Stimulated activated CD4-positive, alpha-beta T cell treated with anti-CD3 and anti-CD28 coated beads, Interleukin-12 subunit alpha, Interleukin-12 subunit beta, amount 100 ng/mL, for 48 hours (primary cell): ENCODE measurements around the gene RBM18.

Experiments used
- DNase-seq, 3 donors: peaks; one replicate each; pipeline ENCODE4 v3.0.0-alpha.2; 2020; ENCODE audit warnings: low read depth in 2 of 3, low spot score in 1 of 3

Gene RBM18, protein sequence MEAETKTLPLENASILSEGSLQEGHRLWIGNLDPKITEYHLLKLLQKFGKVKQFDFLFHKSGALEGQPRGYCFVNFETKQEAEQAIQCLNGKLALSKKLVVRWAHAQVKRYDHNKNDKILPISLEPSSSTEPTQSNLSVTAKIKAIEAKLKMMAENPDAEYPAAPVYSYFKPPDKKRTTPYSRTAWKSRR

DNA sequence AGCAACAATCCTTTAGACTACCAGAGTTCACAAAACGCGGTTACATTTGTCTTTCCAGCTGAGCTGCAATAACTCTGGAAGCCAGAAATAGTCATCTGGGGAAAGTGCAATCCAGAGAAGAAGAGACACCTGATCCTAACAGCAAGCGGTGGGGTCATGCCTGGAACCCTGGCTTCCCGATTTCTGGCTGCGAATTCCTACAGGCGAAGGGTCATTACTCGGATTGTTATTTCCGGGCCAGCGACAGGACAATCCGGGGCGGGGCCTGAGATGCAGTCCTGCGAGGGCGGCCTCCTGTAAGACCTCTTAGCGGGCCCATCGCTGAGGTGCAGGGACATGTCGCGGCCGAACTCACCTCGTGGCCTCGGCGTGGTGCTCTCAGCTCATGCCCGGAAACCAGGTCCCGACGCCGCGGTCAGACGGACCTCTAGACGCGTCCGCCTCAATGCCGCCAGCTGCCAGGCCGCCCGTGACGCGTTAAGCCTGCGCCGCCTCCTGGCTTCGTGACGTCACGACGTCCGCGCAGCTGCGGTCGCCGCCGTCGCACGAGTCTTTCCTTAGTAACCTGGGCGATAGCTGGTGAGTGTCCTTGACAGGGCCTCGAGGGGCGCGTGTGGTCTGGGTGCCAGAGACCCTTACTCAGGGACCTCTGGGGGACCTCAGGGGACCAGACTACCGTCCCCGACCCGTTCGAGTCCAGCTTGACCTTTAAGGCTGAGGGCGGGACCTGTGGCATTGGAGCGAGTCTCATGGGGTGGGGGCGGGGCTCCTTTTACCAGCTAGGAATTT lies at the start of gene RBM18, which contains the start of gene MRRF:
Gene RBM18 (minus strand): TSS at position 481 of the 789 bp plus-strand sequence. CDS start 3,348 bp downstream, outside the sequence.
Gene MRRF (plus strand): TSS at position 523 of the 789 bp plus-strand sequence. CDS start 6,010 bp downstream, outside the sequence.
- peak; percentile 85 to 86 (median 86) for DNase-seq

DNA sequence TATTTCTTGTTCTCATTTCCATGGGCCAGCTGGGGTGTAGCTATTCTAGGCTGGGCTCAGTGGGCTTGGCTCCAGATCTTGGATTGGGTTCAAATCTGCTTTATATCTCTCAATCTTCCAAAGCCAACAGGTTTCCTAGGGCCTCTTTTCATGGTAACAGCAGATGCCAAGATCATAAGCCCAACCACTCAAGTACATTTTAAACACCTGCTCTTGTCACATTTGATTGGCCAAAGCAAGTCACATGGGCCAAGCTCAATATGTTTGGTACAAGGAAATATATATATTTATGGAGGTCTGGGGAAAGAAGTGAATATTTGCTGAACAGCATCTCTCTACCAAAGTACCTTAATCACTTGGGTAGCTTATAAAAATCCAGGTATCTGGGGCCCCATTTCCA lies 49.5 kb upstream of the RBM18 start:
- no peak for DNase-seq

DNA sequence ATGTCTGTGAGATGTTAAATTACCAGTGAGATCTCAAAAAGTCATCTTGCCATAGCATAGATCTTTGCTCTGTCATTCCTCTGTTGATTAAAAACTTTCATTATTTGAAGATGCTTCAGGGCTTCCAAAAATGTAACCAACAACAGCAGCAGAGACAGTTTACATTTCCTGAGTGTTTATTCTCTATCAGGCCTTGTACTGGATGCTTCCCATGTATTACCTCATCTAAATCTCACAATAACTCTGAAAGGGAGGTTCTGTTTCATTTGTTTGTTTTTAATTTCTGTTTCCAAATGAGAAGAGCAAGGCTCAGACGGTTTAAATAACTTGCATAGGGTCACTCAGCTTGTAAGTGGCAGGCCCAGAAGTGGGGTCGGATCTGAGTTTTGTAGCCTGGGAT lies 45.2 kb upstream of the RBM18 start:
- DNase-seq, result no peak

DNA sequence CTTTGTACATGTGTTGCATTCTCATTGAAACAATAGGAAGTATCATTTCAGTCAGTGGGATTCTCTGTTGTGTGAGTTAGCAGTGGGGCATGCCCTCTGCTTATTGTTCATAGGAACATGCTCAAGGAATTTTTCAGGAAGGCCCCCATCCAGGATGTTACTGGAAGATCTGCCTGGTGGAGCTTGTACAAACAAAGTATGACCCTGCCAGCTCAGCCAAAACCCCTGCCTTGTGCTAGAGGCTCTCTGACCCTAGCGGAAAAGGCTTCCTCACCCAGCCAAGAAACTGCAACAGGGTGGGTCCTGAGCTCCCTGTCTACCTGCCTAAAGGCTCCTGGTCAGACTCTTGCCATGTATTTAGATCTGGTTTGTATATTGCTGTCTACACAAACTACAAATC lies 43.3 kb upstream of the RBM18 start:
- no peak for DNase-seq

DNA sequence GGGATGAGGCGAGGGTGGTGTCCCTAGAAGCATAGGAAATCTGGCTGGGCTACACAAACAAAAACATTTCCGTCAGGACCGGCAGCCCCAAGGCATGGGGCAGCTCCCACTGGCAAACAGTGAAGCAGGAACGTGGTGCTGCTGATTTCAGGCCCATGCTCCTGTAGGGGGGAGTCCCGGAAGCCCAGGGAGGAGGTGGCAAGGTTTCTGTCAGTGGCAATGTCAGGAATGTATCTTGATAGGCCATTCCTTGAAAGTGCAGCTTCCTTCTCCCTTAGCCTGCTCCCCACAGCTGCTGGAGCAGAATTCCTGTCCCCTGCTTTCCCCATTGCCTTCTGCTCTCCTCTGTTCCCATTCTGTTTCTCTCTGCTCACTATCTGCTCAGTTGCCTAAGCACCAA lies 42.4 kb upstream of the RBM18 start:
- no peak for DNase-seq

DNA sequence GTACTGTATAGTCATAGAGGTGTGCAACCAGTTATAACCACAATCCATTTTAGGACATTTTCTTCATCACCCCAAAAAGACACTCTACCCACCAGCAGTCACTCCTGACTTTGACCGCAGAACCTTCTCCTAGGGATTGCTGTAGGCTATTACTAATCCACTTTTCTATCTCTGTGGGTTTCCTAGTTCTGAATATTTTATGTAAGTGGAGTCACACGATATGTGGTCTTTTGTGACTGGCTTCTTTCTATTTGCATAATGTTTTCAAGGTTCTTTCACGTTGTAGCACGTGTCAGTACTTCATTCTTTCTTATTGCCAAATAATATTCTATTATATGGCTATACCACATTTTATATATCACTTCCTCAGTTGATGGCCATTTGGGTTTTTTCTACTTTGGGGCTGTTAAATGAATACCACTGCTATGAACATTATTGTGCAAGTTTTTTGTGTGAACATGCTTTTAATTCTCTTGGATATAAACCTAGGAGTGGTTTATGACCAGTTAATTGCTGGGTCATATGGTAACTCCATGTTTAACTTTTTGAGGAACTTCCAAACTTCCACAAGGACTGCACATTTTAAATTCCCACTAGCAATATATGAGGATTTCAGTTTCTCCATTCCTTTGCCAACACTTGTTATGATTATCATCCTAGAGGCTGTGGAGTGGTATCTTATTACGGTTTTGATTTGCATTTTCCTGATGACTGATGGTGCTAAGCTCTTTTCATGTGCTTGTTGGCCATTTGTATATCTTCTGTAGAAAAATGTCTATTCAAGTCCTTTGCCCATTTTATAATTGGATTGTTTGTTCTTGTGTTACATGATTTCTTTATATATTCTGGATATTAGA lies 37.8 kb upstream of the RBM18 start:
- no peak for DNase-seq

DNA sequence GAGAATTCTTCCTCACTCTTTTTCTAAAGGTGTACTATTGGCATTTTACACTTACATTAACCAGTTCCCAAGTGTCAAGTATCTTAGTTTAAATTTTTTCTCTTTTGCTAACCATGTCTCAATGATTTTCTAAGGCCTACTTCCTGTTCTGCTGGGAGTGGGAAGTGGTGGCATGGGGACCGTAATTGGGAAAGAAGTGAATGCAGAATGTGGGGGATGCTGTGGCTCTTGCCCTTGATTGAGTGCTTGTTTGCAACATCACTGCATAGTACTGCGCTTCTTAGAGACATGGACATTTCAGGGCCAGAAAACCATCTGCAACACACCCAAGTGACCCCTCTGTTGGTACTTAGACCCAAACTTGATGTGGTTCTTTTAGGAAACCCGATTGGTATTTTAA lies 32.9 kb upstream of the RBM18 start:
- DNase-seq, result no peak

DNA sequence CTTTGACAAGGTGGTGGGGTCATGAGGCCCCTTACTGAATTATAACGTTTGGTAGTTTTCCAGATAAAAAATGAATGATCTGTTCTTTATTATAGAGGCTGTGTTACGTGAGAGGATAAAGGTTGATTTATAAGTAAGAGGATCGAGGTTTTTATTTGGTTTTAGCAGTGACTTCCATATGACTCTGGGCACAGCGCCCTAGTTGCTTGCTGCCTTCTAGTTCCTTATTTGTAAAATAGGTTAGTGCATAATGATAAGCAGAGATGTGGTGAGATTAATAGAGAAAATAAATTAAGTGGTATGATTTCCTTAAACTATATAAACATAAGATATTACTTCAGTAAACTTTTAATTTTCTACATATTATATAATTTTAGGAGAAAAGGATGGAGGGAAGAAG lies 29.9 kb upstream of the RBM18 start:
- DNase-seq, result no peak

DNA sequence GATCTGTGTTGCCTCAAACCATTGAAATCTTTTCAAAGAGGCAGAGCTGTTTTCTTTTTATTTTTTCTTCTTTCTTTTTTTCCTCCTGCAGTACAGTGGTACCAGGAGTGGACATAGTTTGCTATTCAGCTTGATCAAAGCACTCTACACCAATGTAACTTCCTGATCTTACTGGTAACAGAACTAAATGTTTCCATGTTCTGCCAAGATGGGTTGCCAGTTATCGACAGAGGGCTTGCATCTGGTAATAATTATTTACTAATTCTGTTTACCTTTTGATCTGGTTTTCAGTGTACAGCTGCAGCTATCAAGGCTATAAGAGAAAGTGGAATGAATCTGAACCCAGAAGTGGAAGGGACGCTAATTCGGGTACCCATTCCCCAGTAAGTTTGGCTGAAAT lies 26.8 kb upstream of the RBM18 start:
- DNase-seq, result no peak

DNA sequence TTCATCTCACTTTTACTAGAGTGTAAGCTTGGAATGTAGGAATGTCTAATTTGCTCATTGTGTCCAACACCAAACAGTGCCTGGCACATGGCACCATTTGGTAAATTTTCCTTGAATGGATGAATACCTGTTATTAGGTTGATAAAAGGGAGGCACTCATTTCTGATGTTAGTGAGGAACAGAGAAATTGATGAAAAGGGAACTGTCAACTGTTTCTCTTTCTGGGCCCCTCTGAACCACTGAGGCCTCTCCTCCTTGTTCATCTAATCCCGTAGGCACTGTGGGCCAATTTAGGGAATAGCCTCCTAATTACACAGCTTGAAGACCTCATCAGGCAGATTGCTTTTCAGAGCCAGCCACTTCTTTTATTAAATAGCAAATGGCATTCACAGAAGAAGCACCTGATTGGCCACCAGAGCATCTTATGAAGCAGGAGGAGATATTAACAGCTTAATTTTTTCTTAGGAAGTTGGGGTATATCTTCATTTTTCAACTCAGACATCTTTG lies 22.6 kb upstream of the RBM18 start:
- DNase-seq, result no peak

DNA sequence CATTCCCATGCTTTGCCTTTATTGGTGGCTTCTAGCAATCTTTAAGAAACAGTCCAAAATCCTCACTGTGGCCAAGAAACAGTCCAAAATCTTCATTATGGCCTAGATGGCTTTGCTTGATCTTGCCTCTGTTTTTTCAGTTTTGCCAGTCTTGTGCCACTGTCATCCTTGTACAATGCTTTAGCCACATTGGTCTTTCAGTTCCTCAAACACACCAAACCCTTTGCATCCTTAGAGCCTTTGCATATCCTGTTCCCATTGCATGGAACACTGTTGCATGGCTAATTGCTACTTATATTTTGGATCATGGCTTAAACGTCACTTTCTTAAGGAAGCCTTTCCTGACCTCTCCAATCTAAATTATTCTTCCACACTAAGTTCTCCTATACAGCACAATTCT lies 22.1 kb upstream of the RBM18 start:
- no peak for DNase-seq

DNA sequence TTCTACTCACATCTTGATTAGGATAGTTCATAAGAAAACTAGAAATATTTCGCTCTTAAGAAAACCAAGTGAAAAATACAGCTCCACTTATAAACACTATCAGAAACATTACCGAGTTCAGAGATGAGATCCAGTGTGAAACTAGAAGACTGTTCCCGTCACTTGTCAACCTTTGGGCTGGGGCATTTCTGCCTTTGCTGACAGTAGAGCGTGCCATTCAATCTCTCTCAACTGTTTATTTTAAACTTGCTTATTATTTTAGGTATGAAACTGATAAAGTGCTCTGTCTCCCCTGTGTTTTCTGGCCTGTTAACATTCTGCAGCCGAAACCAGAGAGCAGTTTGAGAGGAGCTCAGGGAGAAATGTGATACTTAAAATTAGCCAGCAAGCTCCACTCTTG lies 16.7 kb upstream of the RBM18 start:
- no peak for DNase-seq

DNA sequence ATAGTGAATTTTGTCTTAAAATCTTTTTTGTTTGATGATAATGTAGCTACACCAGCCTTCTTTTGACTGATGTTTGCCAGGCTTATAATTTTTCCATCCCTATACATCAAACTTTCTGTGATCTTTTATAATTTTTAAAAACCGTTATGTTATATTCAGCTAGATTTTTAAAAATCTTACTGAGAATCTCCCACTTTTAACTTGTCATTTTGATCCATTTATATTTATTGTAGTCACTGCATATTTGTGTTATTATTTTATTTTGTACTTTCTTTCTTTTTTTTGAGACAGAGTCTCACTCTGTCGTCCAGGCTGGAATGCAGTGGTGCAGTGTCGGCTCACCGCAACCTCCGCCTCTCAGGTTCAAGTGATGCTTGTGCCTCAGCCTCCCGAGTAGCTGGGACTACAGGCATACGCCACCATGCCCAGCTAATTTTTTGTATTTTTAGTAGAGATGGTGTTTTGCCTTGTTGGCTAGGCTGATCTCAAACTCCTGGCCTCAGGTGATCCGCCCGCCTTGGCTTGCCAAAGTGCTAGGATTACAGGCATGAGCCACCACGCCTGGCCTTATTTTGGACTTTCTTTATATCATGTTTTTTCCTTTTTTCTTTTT lies 12.8 kb upstream of the RBM18 start:
- DNase-seq, result no peak

DNA sequence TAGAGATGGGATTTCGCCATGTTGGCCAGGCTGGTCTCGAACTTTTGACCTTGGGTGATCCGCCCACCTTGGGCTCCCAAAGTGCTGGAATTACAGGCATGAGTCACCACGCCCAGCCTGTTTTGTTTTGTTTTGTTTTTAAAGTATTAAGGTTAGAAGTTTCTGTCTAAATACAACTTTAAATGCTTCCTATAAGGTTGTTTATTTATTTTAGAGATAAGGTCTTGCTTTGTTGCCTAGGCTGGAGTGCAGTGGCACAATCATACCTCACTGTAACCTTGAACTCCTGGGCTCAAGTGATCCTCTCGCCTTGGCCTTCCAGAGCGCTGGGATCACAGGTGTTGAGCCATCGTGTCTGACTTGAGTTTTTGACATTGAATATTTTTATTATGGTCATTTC lies 11.5 kb upstream of the RBM18 start:
- no peak for DNase-seq

DNA sequence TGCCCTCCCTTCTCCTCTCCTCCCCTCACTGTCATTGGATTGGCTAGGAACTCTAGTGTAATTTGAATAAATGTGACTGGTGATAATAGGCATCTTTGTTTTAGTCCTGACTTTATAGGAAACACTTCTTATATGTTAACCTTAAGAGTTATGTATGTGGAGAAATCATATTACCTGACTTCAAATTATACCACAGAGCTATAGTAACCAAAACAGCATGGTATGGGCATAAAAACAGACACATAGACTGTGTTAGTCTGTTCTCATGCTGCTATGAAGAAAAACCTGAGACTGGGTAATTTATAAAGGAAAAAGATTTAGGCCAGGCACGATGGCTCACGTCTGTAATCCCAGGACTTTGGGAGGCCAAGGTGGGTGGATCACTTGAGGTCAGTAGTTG lies 9.4 kb upstream of the RBM18 start:
- DNase-seq, result no peak

DNA sequence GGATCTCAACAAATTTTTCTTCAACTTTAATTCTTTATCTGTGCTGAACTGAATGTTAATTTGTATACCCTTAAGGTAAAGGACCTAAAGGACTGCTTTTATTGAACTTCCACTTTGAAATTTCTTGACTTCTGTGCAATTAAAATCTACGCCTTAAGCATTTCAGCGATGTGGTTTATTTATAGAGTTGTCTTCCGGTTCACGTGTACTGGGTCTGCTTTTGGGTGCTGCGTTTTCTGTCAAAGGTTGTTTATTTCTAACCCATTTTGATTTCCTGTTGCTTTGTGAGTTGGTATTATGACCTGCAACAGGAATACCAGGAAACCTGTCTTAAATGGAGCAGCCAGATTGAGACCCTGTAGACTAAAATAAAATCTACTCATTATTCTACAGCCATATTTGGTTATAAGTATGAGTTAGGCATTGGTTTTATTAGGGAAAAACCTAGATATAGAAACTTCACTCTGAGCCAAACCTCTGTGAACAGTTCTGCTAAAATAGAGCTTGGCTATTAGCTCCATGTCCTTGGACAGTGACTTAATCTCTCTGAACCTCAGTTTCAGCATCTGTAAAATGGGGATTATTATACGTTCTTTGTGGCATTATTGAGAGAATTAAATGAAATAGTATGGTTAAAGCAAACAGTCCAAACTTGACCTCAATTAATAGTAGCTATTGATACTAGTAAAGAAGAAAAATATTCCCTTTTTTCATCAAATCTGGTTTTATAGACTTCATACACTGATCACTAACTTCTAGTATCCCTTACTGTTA lies 3.6 kb upstream of the RBM18 start:
- no peak for DNase-seq

DNA sequence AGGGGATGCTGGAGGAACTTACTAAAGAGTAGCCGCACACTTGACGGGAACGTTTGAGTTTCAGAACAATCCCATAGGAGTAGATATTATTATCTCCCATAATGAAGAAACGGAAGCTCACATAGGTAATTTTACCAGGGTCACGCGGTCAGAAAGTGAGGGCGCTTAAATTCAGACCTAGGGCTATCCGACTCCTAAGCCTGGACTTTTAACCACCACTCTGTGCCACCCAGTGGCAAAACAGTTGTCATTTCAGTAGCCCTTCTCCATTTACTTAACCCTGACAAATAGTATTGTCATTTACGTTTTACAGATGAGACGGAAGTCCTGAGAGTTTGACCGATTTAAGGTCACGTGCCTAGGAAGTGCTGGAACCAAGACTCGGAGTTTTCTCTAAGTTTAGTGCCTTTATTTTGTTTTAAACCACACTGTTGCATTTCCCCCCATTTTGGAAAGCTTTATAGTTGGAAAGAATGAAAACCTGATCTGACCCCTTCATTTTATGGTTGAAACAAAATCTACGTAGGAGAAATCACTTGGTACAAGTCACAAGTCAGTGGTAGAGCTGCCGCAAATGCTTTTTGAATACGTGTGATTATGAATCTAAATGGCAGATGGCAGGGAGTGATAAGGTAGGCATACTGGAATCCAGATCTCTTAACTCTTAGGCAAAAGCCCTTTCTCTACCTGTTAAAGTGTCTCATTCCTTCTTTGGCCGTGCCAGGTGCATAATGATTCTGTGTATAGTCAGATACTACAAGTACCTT lies 692 bp upstream of the RBM18 start:
- DNase-seq, result peak; percentile 3 to 12 (median 3)

DNA sequence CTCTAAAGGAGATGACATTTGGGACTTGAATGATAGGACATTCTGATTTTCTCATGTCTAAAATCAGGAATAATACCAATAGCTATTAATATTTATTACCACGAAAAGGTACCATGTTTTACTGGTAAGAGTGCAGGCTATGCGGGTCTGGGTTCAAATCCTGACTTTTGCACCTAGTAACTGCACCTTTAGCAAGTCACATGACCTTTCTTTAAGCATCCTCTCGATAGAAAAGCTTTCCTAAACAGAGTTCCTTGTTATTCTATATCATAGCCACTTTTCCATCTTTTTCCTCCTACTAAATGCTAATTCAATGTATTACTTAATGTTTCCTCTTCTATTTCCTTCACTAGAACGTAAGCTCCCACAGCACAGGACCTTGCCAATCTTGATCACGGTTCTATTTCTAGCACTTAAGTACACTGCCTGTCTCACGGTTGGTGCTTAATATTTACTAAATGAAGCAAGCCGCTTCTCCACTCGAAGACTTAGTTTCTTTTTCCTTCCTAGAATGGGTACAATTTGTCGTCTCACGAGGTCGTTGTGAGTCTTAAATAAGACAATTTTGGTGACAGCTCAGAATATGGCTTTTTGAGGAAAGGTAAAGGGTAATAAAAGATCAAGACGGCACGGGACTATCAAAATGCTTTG lies 816 bp downstream of the RBM18 start:
- no peak for DNase-seq

DNA sequence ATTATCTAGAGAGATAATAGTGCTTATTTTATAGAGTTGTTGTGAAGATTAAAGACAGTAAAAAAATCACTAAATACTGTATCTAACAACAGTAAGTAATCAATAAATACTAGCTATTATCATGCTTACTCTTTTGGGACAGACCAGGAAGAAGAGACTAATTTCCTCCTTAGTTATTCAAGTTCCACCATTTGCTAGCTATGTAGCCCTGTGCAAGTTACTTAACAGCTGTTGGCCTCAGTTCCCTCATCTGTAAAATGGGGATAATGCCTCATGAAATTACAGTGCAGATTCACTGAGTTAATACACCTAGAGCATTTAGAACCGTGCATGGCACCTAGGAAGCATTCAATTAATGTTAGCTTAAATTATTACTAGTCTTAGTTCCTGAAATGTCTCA lies 2.6 kb downstream of the RBM18 start:
- no peak for DNase-seq
